NCI-H2107 treated with DMSO at 0.1 percent for 48 hours (cell line): ENCODE data around the gene USP31.
"Not testable (repeated sequence)": the region's sequence is repeated elsewhere in the genome, so short reads cannot be mapped to it uniquely, and the experiment has no call there.

Source experiments
- DNase-seq: peaks from one replicate; lab custom pipeline; 2025; ENCODE audit not compliant: unreplicated experiment; lab: John Stamatoyannopoulos, UW

USP31 gene

DNA sequence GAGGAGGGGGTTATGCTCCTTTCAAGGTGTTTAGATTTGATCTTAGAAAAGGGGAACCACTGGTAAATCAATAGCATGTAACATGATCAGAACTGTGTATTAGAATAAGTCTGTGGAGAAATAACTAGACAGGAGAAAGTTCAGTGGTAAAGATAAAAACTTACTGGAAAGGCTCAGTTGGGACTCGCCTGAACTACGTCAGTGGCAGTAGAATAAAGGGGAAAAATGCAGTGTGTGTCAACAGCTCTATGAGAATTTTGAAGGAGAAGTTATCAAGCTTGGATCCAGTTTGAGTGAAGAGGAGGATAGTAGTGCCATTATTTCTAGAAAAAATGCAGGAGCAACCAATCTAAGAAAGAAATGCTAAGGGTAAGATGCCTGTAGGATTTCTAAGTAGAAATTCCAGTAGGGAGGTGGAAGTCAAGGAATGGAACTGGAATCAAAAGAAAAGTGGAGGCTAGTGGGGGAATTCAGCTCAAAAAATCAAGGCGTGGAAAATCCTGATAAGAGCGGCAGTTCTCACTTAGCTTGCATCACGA lies 48.2 kb downstream of the USP31 start:
- DNase-seq, result no peak

- not testable (repeated sequence) for DNase-seq
Observed at GRCh38 chr16:23096450-23096849, 52.8 kb downstream of the USP31 start.

- DNase-seq, result not testable (repeated sequence)
Observed at GRCh38 chr16:23094136-23094535, 55.1 kb downstream of the USP31 start.

GRCh38 chr16:23092801-23093117 lies 56.5 kb downstream of the USP31 start:
- DNase-seq, result no peak

DNA sequence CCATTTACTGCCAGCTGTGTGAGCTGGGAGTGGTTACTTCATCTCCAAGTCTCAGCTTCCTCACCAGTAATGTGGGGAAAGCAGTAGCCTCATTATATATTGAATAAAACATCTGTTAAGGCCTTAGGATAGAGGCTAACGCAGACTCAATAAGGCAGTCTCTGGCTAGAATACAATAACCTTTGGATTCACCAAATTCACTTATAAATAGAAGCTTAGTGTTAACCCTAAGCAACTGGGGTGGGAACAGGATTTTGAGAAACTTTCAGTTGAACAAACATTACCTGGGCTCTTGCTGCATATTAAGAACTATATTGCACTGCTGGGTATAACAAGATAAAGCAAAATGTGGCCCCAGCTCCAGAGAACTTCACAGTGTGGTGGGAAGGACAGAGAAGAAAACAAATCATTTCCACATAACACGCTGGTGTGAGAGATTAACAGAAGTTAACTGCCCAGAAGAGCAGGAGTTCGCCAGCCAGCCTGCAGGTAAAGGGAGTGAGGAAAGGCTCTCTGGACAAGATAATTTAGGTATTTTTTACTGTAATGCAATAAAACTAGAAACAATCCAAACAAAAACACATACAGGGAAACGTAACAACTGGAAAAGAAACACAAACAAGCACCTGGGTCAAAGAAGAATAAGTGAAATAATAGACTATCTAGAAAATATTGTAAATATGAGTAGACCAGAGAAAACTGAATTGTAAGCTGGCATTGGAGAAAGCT lies 57.0 kb downstream of the USP31 start:
- DNase-seq, result no peak

DNA sequence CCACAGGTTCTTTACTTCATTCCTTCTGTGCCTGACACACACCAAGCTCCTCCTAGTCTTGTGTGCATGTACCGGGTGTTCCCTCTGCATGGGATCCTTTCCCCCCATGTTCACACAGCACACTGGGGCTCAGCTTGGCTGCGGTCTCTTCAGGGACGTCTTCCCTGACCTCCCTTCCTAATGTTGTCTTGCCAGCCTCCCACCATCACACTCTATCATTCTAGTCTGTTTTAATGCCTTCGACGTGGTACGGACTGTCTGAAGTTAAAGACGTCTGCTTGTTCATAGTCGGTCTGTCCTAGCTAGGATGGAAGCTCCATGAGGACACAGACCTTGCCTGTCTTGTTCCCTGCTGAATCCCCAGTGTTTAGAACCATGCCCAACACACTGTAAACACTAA lies 60.1 kb downstream of the USP31 start:
- no peak for DNase-seq

DNA sequence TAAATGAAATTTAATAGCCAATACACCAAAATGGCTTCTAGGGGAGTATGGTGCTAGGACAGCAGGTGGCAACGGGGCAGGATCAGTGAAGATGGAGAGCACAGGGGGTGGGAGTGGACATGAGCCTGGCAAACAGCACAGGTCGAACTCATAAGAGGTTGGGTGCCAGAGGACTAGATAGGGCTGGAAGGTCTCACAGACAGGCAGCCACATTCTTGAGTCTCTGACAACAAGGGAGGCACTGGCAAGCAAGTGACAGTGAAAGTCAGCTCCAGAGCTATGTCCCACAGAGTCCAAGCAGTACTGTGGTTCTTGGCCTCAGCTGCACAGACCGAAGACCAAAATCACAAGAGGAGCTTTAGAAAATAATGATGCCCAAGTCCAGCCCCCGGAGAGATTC lies 61.2 kb downstream of the USP31 start:
- DNase-seq, result no peak

GRCh38 chr16:23085949-23086348 lies 63.3 kb downstream of the USP31 start:
- no peak for DNase-seq

DNA sequence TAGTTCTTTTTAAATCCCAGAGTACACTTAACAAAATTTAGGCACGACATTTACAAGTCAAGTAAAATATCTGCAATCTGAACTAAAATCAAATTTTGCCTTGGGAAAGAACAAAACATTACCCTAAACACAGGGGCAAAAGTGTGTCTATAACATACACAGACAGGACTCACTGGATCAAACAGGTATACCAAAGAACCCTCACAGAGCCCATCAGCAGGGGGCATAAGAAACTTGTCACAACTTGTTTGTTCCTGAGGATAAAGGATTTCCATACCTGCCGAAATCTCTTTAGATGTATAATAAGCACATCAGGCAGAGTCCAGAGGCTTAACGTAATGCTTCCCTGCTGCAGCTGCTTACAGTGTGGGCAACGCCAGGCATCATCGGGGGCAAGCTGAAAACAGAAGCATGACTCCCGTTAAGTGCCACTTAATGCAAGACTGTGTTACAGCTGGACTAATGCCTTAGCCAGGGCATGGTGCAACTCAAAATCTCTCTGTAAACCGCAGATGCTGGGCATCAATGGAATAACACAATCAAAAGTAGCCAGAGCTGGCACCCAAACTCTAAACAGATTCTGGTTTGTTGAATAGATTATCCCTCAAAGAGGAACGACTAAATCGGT lies 67.0 kb downstream of the USP31 start:
- peak; percentile 74 for DNase-seq

- DNase-seq, result peak; percentile 18
Observed at GRCh38 chr16:23081675-23082119, 67.6 kb downstream of the USP31 start.

DNA sequence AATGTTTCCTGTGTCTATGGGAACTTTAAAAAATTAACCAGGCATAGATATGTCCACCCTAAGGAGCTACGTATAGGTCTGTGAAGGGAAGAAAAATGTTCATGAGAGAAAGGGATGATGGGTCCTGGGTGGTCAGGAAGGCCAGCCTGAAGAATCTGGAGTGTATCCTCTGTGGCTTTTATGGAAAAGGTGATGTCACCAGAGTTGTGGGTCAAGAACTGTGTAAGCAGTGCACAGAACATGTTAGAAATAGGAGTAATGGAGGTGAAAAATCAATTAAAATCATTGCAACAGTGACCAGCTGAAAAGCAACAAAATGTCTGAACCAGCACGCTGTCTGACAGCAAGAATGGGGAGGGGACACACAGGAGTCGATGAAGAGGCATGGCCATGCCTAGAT lies 68.5 kb downstream of the USP31 start:
- DNase-seq, result no peak

DNA sequence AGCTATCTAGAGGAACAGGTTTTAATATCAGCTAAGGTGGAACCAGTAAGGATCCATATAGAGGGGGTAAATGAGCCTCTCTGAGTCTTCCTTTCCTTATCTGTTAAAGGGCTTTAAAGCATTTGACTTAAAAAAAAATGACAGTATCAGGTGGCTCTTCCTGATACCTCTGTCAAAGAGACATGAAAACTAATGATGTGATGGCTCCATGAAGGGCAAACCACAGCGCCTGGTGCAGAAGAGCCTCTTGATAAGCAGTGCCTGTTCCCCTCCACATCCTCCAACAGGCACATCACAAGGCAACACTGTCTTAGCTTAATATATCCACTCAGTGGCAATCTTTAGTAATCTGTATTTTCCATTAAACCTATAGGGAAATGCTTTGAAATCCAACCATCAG lies 68.9 kb downstream of the USP31 start:
- no peak for DNase-seq

GRCh38 chr16:23079675-23080301 lies 69.5 kb downstream of the USP31 start:
- DNase-seq, result no peak

GRCh38 chr16:23074423-23074822 lies 74.8 kb downstream of the USP31 start:
- DNase-seq, result no peak

- no peak for DNase-seq
Observed at GRCh38 chr16:23072769-23073549, 76.3 kb downstream of the USP31 start.

GRCh38 chr16:23072084-23072599 lies 77.1 kb downstream of the USP31 start:
- DNase-seq, result no peak

- DNase-seq, result no peak
Observed at GRCh38 chr16:23071196-23072083, 77.8 kb downstream of the USP31 start.

DNA sequence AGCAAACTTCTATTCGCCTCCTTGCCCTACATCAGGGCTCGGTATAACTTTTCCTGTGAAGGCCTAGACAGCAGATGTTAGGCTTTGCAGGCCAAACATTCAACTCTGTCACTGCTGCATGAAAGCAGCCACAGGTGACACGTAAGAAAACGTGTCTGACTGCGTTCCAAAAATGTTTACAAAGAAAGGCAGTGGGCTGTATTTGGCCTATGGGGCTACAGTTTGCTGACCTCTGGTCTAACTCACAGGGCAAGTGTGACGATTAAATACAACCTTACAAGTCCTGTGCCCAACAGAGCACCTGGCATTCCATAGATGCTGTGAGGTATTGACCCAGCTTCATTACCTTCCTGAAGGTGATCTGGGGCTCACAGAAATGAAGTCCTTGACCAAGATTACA lies 79.4 kb downstream of the USP31 start:
- DNase-seq, result no peak

- no peak for DNase-seq
Observed at GRCh38 chr16:23068079-23068736, 81.0 kb downstream of the USP31 start.

- no peak for DNase-seq
Observed at GRCh38 chr16:23066676-23067075, 82.6 kb downstream of the USP31 start.
